Adrenal gland (tissue), 12 donors: ENCODE results near the gene DYSF. TPM values are rescaled to one million over a fixed set of nuclear protein-coding genes. Genes with fewer than 3 reads are reported as not detected.

Experiments used
- DNase-seq, 7 donors: peaks; one replicate each; pipeline ENCODE4 v3.0.0-alpha.2; 2019 to 2020
- H3K27ac ChIP-seq, 5 donors: fragments of 200-600 bp; sonication (generic) in 4 of 5; 1 replicate in 3 of 5; 2 replicates in 2 of 5; pipeline versions ENCODE4 v1.5.1 to v1.8.0; 2016 to 2020; ENCODE audit warnings: mild to moderate bottlenecking in 1 of 5
- H3K27me3 ChIP-seq: fragments of 200-600 bp; 2 replicates; pipeline ENCODE4 v1.8.0; 2021
- H3K36me3 ChIP-seq, 2 donors: fragments of 200-600 bp; replicated peaks in 1 of 2; 1 replicate in 1 of 2; 2 replicates in 1 of 2; pipeline versions ENCODE4 v1.5.1 to v1.8.0; 2018 to 2022
- H3K4me1 ChIP-seq, 2 donors: fragments of 200-600 bp; replicated peaks in 1 of 2; 1 replicate in 1 of 2; 2 replicates in 1 of 2; pipeline versions ENCODE4 v1.5.1 to v1.8.0; 2018 to 2021
- H3K4me3 ChIP-seq, 4 donors: fragments of 200-600 bp; sonication (generic) in 3 of 4; one replicate each; pipeline ENCODE4 v1.5.1; 2016 to 2018
- H3K9me3 ChIP-seq, 3 donors: fragments of 200-600 bp; sonication (generic) in 1 of 3; replicated peaks in 1 of 3; 1 replicate in 2 of 3; 2 replicates in 1 of 3; pipeline versions ENCODE4 v1.5.1 to v1.8.0; 2016 to 2021
- POLR2A ChIP-seq, 2 donors: fragments of 450-650 bp; IDR thresholded peaks; one replicate each; pipeline ENCODE4 v1.6.1; 2017; ENCODE audit warnings: antibody characterized with exemption in 2 of 2, mild to moderate bottlenecking in 2 of 2, moderate library complexity in 1 of 2
- WGBS, 4 donors: extraction: QIAGEN DNeasy Blood & Tissue Kit in 2 of 4; methylation state at CpG; one replicate each; pipeline versions ENCODE4 v1.1.5 to v1.1.7; 2013 to 2017; 5-methylcytosine and 5-hydroxymethylcytosine counted together
- intact Hi-C, 2 donors: fragments of 100-400 bp; cut with DNase I; formaldehyde crosslinking; loops; one replicate each; pipeline versions ENCODE4 v1.14.1 to v1.15.0; 2022 to 2023
- polyA plus RNA-seq, 3 donors: library from polyadenylated mRNA; stranded (reverse); fragments of 200-250 nt in 2 of 3; fragments of 350-450 nt in 1 of 3; fragmentation: Illumina TruSeq in 1 of 3; extraction: RNeasy Lipid Tissue Mini Kit (QIAGEN cat#74804) in 1 of 3; gene quantifications; one replicate each; pipeline ENCODE4 v1.2.3, GENCODE V29; 2013 to 2014
- total RNA-seq, 9 donors: library from RNA; depleted of rRNA in 4 of 9; stranded (reverse); fragments of >200 nt in 4 of 9; fragments of 120-200 nt in 1 of 9; fragmentation: NEBNext Ultra II Directional in 1 of 9; extraction: Animal tissue kit (Norgen Biotek cat#: 25700) in 1 of 9; gene quantifications; one replicate each; pipeline versions ENCODE4 v1.1.0 to v1.2.4, GENCODE V29; 2013 to 2023
- TF ChIP-seq, protein P1 (sequence below), 6 experiments: fragments of 450-650 bp in 4 of 6; fragments of 200-600 bp in 2 of 6; sonication (generic) in 1 of 6; IDR thresholded peaks; 1 replicate in 5 of 6; 2 replicates in 1 of 6; pipeline versions ENCODE4 v1.5.1 to v1.8.0; 2016 to 2021; ENCODE audit warnings: antibody characterized with exemption in 6 of 6, mild to moderate bottlenecking in 2 of 6, moderate library complexity in 1 of 6
- donor health status: healthy with polysubstance abuse.
- donor health status: Bipolar disorder and iron deficiency.
- donor health status: DM: yes; HTN: yes; CAD: no.
- donor health status: DM: no; HTN: no; CAD: no.
- donor health status: DM: no; HTN: no; CAD: no.
- donor health status: DM: yes; HTN: yes; CAD: no.

DYSF gene
- total and polyA plus RNA-seq, 12 donors, result 3.2 to 22.4 (median 15.3) TPM

DNA sequence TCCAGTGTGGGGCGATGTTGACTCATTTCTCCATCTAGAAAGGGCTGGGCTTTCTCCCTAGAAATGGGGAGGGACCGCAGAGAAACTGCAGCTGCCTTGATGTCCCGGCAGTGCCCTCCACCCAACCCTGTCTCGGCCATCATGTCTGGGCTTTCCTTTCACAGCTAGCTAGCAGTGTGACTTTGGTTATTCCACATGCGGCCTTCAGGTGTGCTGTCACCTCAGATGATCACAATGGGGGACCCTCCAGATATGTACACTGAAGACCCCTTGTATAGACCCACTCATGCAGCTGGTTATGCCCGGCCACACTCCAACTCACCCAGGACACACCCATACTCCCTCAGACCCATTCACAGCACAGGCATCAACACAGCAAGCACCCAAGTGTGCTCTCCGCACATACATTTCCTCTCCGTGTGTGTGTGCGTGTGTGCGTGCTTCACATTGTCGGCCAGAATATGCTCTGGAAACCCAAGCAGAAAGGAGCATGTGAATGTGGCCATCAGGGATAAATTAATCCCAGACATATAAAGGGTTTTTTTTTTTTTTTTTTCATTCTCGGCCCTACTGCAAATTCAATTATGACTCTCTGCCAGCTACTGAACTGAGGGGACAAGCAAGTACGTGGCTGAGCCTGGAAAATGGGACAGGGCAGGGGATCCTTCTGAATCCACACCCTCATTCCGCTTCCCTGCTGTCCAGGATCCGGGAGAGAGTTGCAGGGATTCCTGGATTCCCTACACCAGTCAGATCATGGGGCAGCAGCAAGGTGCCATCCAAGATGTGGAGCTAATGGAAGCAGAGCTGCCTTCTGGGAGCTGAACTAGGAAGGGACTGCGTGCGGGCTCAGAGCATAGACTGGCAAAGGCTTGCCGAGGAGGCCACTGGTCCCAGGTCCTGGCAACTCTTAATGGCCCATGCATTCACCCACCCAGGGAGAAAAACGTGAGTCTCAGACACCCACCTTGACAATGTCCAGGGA is 240.2 kb downstream of the DYSF start:
- Histone ChIP-seq H3K27ac (no peak overlapping the region), H3K9me3 (no peaks in the 10 kb centered on the region), H3K4me3 (no peak overlapping the region), H3K27me3 (no peaks in the 10 kb centered on the region), H3K4me1 (no peaks in the 10 kb centered on the region), H3K36me3 (no peaks in the 10 kb centered on the region)
- no peak for DNase-seq
- 88 to 91% (median 90%) methylated on average over 16 to 19 of the region's 19 CpGs for WGBS, 4 donors
- TF ChIP-seq POLR2A (IDR thresholded peaks at IDR 0.05), result no peak
- TF ChIP-seq, protein P1, sequence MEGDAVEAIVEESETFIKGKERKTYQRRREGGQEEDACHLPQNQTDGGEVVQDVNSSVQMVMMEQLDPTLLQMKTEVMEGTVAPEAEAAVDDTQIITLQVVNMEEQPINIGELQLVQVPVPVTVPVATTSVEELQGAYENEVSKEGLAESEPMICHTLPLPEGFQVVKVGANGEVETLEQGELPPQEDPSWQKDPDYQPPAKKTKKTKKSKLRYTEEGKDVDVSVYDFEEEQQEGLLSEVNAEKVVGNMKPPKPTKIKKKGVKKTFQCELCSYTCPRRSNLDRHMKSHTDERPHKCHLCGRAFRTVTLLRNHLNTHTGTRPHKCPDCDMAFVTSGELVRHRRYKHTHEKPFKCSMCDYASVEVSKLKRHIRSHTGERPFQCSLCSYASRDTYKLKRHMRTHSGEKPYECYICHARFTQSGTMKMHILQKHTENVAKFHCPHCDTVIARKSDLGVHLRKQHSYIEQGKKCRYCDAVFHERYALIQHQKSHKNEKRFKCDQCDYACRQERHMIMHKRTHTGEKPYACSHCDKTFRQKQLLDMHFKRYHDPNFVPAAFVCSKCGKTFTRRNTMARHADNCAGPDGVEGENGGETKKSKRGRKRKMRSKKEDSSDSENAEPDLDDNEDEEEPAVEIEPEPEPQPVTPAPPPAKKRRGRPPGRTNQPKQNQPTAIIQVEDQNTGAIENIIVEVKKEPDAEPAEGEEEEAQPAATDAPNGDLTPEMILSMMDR (IDR thresholded peaks at IDR 0.05), result no peak
- intact Hi-C loops, result no loop called here

- Histone ChIP-seq H3K9me3 (no peaks in the 10 kb centered on the region), H3K27me3 (no peaks in the 10 kb centered on the region), H3K4me1 (no peaks in the 10 kb centered on the region), H3K4me3 (no peak overlapping the region), H3K36me3 (no peaks in the 10 kb centered on the region), H3K27ac (no peak overlapping the region)
- TF ChIP-seq, protein P1 (IDR thresholded peaks at IDR 0.05), result no peak
- no peak for DNase-seq
- intact Hi-C loops, result no loop called here
- whole genome bisulfite sequencing, 4 donors, result 87 to 90% (median 88%) methylated on average over 12 to 14 of the region's 14 CpGs
Observed at GRCh38 chr2:71694501-71695234, 241.3 kb downstream of the DYSF start.

- Histone ChIP-seq H3K27ac (no peak overlapping the region), H3K36me3 (no peaks in the 10 kb centered on the region), H3K27me3 (no peaks in the 10 kb centered on the region), H3K4me1 (no peaks in the 10 kb centered on the region), H3K9me3 (no peaks in the 10 kb centered on the region), H3K4me3 (no peak overlapping the region)
- no peak for DNase-seq
- WGBS, 4 donors, result 82 to 91% (median 88%) methylated on average over 11 to 13 of the region's 13 CpGs
- intact Hi-C loops, result no loop called here
- TF ChIP-seq, protein P1 (IDR thresholded peaks at IDR 0.05), result no peak
- no peak for TF ChIP-seq POLR2A (IDR thresholded peaks at IDR 0.05)
Observed at GRCh38 chr2:71695235-71696120, 242.1 kb downstream of the DYSF start.
